SK-N-MC (cell line): Measurements from ENCODE around the gene PNMA6F.

Source experiments
- EZH2 ChIP-seq: fragments of 200-600 bp; sonication (generic); IDR thresholded peaks from one replicate; pipeline ENCODE4 v1.6.1; 2017; ENCODE audit warnings: antibody characterized with exemption
- FOXP2 ChIP-seq: optimal IDR thresholded peaks from 2 replicates; pipeline ENCODE3; 2011; ENCODE audit warnings: mild to moderate bottlenecking, moderate library complexity; ENCODE audit not compliant: insufficient read depth; ENCODE audit errors: extremely low read length, control extremely low read depth
- POLR2AphosphoS5 ChIP-seq: IDR thresholded peaks from 2 replicates; pipeline ENCODE4 v1.6.1; 2012; ENCODE audit warnings: mild to moderate bottlenecking, low read depth, low read length, borderline replicate concordance

DNA sequence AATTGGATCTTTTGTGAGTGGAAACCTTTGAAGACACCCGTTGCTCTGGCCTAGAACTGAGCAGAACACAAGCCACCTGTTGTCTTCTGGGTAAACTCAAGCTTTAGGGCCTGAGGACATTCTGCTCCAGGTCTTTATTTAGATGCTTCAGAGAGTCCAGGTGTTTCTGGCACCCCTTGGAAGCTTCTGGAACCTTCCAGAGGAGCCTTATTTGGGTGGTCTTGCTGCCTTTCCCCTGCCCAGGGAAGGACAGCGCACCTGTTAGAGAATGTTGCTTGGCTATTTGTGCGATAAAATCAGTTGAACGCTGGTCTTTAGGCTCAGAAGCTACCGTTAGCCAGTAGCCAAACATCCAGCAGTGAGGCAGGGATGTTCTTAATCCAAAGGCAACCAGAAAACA lies 15.4 kb upstream of the PNMA6F start:
- no peak for TF ChIP-seq EZH2
- TF ChIP-seq POLR2AphosphoS5 = no peak
- no peak for TF ChIP-seq FOXP2
